ENCODE data around the gene TOX3.

TOX3 gene

DNA sequence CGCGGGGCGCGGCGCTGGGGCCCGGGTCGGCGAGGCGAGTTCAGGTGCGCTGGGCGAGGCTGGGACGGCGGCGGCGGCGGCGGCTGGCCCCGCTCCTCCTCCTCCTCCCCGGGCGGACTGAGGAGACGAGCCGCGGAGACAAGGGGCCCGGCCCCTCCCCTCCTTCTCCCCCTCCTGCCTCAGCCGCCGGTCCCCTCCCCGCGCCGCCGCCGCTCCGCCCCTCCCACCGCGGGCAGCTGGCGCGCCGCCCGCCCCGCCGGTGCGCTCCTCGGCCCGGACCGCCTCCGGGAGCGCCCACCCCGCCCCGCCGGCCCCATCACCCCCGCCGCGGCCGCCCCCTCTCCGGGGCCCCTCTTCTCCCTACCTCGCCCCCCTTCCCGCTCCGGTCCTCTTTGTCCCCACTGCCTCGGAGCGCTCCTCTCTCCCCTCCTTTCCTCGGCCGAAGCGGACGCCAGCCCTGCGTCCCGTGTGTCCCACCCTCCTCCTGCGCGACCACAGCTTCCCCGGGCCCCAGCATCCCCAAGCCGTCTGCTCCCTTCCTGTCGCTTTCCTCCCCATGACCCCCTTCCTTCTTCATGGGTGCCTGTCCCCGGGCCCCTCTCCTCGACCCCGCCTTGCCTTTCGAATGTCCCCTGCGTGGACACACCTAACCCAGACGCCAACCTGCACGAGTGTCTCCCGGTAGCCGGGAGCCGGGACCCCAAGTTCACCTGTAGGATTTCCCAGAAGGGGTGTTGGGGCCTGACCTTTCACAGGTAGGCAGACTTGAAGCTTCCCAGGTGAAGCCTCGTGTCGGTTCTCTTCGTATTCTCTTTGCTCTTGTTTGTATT is at the start of gene TOX3:
TSS of gene TOX3 (minus strand) at position 140 of the 830 bp plus-strand sequence. CDS start 420 bp downstream, outside the sequence.
- no peak for FAIRE-seq

DNA sequence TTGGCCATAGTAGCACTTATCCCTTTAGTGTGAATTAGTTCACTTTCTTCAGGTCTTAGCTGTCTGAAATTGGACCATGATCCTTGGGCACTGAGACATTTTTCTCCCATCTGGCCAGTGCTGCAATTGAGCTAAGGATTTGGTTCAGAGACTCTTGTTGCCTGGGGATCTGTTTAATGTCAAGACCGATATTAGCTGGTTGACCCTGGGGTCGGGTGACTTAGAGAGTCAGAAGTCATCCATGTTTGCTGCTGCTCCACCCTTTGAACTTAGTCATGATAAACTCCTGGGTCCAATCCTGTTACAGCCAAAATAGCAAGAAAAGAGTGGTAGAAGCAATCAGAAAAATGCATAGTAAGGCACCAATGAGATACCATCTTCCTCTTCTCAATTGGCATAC is 45.8 kb upstream of the TOX3 start:
- FAIRE-seq = no peak

DNA sequence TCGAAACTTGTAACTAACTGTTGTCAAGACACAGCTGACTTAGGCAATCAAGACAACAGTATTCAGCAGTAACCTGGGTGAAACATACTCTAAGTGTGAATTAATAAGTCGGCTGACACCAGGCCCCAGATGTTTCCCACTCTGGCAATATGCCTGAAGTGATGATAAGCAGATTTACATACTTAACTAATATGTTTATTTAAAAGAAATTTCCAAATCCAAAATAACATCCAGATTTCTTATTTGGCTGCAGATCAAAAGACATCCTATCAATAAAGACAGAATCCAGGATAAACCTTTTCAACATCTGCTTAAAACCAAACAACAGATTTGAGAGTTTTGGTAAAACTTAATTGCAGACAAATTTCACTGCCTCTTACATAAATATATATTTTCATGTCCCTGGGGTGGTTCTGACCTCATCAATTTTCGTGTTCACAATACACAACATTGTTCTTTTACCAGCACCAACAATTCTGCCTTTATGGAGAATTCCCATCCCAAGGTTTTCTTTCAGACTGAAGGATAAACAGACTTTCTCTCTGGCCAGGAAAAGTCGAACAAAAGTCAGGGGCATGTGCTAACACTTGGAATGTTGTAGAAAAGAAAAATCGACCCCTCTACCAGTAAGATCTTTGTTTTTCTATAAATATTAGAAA is 45.1 kb upstream of the TOX3 start:
- FAIRE-seq = no peak

DNA sequence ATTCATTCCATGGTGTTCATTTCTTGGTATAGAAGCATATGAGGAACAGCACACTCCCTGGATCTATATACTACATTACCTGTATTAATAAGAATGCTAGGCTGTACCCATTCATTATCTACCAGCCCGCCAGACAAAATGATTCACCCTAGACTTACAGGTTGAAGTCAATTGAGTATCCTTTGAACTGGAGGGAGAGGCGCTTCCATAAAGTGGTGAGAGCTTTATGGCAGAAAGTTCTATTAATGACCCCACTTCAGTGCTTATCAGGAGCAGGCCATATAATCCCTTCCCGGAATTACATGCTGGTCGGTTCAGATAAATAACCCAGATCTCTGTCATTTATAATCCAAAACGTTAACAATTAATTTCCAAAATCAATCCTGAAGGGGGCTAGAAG is 44.5 kb upstream of the TOX3 start:
- FAIRE-seq = no peak

DNA sequence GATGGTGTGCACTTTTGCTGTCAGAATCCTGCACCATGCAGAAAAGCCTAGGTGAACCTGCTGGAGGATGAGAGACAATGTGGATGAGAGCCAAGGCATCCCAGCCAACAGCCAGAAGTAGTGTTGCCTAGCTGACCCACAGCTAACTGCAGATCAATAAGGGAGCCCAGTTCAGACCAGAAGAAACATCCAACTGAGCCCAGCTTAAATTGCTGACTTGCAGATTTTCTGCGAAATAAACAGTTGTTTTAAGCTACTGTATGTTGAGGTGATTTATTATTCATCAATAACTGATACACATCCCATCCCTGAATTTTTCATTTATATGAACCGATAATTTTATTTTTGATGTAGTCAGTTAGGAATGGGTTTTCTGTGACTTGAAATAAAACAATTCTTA is 39.2 kb upstream of the TOX3 start:
- FAIRE-seq = no peak

DNA sequence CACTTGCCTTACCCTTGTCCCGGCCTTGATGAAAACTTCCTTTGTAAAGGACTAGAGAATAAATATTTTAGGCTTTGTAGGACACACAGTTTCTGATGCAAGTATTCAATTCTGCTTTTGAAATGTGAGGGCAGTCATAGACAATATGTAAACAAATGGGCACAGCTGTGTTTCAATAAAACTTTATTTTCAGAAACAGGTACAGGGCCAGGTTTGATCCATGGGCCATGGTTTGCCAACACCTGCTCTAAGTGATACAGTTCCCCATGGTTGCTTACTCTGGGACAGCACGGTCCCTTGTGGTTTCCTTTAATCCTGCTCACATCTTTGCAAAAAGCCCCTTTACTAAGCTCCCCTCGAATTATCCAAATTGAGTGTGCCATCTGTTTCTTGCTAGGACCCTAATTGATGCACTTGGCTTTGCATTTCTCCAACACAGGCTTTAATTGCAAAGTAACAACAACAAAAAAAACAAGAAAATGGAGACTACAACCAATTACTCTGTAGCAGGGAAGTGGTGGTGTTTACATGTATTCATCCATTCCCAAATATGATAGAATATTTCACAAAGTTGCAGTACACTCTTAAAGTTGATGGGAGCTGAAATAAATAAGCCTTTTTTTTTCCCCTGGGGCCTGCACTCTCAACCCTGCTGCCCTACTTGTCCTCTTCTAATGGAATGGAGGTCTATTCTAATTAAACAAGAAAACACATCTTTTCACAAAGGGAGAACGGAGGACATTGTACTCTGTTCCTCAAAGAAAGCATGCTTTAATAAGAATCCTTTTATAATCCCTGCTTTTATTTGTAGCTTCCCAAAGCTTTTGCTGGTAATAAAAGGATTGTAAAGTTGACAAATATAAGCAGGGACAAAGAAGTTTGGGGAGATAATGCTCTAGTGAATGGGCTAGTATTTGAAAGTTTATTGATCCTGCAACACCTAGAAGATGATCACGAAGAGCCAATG is 37.7 kb upstream of the TOX3 start:
- FAIRE-seq = no peak

DNA sequence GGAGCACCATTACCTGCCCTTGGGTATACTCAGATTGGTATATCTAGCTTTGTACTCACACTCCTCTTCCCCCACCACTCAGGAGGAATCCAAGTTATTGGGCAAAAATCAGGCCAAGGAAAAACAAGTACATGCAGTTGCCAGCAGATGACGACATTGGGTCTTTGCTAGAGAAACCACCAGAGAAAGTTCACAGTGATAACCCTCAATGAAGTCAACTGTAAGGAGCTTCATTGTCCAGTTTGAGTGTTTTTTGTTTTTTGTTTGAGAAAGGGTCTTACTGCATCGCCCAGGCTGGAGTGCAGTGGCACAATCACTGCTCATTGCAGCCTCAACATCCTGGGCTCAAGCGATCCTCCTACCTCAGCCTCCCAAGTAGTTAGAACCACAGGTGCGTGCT is 34.6 kb upstream of the TOX3 start:
- FAIRE-seq = no peak

DNA sequence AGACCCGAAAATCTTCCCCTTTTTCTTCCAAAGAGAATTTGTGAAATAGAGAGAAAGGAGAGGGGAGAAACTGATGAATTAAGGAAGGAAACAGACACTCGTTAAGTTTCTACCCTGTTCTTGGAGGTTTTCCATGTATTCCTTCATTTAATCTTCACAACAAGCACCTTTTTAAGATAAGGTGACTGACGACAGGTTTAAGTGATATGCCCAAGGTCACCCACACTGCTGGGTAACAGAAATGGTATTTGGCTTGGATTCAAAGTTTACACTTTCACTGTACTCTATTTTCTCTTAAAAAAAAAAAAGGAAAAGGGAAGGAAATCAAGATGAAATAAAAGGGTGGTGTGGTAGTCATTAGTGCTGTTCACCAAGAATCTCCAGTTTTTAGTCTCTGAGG is 33.5 kb upstream of the TOX3 start:
- FAIRE-seq = no peak

DNA sequence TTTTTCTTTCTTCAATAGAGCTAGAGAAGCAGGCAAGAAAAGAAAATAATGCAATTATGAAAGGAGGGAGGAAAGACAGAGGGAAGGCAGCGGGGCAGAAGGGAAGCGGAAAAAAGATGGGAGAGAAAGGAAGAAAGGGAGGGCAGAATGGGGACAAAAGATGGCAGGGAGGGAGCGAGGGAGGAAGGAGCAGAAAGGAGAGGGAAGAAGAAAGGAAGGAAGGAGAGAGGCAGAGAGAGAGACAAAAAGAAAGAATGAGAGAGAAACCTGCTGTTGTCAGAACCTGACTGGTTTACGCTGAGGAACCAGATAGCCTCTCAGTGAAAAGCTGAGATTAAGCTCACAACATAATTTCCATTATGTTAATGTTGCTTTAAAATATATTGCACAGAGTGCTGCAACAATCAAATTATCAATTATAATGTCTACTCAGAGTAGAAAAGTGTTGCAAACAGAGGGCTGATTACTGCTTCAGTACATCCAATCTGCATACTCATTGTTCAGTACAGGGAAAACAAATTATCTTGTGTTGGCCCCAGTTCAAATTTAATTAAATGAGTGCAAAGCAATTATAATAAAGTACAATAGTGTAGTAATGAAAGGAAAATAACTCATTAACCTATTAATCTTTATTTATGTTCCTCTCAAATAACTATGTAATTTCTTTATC is 32.0 kb upstream of the TOX3 start:
- no peak for FAIRE-seq

DNA sequence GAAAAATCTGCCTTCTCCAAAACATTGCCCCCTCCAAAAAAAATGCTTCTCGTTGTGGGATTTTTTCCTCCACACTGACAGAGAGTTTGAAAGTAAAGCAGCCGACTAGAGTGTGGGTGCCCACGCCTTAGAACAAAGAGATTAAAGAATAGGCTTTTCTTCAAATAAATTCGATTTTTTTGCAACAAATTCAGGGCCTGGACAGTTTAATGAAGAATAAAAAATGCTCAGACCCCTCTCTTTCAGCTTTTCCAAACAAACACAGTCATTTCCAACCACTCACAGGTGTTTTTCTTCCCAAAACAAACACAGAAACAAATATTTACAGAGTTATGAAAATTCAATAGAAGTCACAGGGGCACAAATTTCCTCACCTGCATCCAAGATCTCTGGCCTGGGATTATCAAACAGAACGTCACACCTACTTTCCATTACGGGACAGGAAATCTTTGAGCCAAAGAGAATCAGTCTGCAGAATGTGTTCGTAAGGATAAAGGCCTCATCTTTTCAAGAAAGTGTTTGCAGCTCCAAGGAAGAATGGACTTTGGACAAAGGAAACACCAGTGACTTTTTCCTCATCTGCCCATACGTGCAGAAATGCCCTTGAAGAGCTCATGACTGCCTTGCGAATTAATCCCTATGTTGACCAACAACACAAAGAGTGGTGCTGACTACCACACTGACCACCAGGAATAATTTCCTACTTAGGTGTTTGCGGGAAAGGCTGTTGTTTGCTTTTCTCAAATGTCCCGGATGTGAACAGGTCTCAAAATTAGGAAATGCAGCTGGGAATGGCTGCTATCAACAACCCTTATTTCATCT is 31.3 kb upstream of the TOX3 start:
- FAIRE-seq = no peak

DNA sequence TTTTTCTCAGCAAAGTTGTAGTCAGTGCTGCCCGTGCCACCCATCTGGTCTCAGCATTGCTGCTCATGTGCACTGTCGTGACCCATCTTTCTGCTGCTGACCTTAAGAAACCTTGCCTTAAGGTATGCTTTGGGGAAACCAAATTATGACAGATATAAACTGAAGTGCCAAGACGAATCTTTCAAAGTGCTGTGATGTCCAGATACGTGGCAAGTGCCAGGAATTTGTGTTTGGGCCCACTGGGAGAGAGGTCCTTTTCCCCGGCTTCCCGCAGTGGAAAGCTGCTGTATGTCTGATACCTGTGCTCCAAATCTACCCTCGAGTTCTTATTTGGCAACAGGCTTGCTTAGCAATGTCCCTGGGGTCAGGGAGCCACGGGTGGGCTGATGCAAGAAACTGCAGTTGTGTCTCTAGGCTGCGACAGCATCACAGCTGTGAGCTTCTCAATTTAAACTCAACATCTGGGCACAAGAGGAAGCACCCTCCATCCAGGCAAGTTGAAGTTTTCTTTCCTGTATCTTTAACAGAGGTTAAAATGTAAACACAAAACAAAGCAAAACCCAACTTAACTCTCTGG is 30.3 kb upstream of the TOX3 start:
- no peak for FAIRE-seq

DNA sequence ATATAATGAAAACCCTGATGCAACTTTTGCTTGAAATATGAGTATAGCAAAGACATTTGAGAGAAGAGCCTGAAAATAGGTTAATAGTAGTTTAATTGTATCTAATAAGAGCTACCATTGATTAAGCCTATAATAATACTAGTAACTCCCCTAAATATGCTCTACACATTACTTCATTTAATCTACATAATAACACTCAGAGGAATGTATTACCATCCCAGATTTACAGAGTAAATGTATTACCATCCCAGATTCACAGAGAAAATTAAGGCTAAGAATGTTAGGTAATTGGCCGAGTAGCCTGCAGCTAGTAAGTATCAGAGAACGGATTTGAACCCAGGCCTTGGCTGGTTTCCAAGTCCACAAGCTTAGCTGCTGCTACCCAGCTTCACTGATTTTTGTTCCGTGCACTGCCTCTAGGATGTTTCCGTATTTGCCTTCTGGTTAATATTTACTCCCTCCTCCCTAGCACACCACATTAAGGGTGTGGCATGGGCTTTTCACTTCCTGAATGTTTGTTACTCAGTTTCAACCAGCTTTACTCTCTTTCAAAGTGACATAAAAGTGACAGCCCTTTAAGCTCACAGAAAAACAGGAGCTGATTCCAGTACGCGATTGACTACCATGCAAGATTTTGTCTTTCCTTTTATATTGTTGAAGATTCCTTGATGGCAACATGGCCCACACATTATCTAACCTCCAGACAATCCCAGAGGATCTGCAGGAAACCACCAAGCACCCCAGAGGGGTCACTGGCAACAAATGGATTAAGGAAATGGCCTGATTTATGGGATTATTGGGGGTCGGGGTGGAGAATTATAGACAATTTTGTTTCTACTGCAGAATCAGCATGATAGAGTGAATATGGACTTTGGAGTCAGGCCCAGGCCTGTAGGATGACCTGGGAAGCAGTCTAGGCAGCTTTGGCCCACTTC is 26.7 kb upstream of the TOX3 start:
- no peak for FAIRE-seq

DNA sequence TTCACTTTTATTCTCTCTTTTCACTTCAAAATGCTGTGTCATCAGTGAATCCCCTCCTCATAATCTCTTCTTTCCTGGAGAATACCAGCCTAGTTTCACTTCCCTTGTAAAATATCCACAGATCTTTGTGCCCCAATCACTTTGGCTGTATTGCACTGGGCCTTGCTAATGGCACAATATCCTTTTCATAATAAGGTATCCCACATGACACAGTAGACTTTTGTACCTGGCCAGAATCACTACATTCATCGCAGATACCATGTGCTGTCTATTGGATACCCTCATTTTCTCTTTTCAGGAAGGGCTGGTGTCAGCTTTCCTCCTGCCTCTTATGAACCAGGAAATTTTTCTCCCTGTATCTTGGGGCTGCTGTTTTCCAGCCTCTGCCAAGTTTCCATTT is 25.7 kb upstream of the TOX3 start:
- no peak for FAIRE-seq

DNA sequence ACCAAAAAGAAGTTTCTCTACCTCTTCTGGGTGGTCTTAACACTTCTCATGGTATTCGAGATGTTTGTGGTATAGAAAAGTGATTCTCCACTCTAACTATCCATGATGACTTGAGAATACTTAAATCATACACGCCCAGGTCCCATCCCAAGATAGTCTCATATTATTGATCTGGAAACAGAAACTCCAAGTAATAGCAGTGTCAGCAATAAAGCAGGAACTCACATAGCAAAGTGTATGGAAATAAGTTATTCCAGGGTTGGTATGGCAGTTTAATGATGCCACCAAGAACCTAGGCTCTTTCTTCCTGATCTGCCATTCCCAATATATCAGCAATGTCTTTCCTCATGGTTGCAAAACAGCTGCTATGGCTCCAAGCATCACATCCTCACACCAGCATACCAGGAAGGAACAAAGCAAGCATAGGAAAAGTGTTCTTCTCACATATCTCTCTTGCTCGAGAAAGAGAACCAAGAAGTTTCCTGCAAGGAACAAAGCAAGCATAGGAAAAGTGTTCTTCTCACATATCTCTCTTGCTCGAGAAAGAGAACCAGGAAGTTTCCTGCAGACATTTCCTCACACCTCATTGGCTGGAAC is 23.6 kb upstream of the TOX3 start:
- no peak for FAIRE-seq

DNA sequence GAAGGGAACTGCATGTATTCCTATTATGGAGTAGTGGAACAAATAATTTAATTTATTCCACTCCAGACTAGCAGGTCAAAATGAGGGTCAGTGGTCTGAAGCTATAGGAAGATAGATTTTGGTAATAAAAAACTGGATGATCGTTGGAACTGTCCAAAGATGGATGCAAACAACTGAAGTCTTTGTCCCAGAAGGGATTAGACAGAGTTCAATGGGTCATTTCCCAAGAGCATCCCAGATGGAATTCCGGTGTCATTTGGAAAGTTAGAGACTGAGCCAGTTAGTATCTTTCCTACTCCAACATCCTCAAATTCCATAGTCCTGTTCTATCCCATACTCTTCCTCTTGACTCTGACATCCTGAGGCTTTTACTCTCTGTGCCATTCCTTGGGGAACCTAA is 22.8 kb upstream of the TOX3 start:
- FAIRE-seq = no peak

DNA sequence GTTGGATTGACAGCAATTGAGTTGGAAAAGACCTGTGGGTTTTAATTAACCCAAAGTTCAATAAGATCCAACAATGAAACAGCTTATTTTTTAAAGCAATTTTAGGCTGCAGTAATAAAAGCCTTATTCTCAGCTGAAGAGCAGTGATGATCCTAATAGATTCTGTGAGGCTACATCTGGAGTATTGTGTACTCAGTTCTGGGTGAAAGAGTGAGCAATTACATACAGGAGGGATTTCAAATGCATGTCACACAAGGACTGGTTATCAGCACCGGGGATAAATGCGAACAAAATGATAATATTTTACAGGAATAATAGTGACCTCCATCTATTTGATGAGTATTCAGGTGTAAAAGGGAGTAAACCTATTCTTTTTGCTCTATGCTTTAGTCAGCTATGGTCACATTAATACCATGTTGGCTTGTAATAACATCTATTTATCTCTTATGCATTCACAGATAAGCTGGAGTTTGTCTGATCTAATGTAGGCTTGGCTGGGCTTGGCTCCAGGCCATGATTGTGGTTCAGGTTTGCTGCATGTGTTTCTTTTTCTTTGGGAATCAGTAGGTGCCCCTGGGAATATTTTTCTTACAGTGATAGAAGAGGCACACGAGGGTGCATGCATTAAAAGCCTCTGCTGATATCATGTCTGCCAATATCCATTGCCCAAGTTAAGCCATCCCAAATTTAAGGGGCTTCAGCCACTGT is 22.2 kb upstream of the TOX3 start:
- FAIRE-seq = no peak

DNA sequence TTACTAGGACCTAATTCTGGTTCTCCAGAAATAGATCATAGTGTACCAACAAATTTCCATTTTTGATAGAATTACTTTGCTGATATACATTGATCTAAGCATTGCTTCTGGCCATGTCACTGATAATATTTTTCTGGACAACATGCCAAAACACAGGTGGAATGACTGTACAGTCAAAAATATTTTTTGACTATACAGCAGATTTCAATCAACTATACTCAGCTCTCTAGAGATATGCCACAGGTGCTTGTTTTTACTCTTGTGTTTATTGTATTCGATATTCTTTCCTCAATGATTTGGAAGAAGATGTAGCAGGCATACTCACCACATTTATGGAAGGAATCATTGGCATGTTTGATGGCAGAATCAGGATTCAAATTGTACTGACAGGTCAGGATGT is 21.6 kb upstream of the TOX3 start:
- no peak for FAIRE-seq

DNA sequence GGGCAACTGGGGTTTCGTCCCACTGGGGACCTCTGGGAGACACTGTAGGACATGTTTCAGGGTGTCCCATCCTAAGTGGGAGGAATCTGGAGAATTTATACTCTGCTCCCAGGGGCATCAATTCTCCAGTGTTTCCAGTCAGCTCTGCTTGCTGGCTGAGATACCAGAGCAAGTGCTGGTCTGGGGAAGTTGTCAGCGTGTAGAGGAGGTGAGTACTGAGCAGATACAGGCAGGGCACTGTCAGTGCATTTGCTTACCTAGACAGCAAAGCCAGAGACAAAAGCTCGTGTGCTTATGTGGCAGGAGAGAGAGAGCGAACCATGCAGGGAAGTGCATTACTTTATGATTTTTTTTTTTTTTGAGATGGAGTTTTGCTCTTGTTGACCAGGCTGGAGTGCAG is 20.2 kb upstream of the TOX3 start:
- no peak for FAIRE-seq
